Suprapubic skin (tissue), 3 donors: ENCODE results near the gene CNOT3.

ENCODE experiments used
- POLR2AphosphoS5 ChIP-seq, 3 donors: sonication (generic); formaldehyde crosslinking; IDR thresholded peaks; one replicate each; pipeline ENCODE4 v1.6.1; 2017; ENCODE audit warnings: antibody characterized with exemption in 3 of 3
- TF ChIP-seq, protein P1 (sequence below), 2 donors: fragments of 200-600 bp in 1 of 2; fragments of 450-650 bp in 1 of 2; sonication (generic) in 1 of 2; IDR thresholded peaks; one replicate each; pipeline ENCODE4 v1.5.1; 2016 to 2019; ENCODE audit warnings: antibody characterized with exemption in 2 of 2, mild to moderate bottlenecking in 1 of 2, moderate library complexity in 1 of 2

DNA sequence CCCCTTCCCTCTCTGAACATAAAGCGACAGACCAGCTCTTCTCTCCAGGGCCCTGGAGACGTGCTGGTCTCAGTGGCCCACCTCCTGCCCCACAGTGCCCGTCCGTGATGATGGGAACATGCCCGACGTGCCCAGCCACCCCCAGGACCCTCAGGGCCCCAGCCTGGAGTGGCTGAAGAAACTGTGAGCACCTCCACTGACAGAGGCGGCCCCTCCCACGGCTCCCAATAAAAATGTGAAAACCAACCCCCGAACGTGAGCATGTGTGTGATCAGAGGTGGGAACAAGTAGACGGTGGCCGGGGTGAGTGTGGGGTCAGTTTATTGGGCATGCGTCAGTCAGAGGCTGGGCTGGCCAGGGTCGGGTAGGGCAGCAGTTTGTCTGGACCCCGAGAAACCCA lies 30.8 kb upstream of the CNOT3 start:
- TF ChIP-seq, protein P1, sequence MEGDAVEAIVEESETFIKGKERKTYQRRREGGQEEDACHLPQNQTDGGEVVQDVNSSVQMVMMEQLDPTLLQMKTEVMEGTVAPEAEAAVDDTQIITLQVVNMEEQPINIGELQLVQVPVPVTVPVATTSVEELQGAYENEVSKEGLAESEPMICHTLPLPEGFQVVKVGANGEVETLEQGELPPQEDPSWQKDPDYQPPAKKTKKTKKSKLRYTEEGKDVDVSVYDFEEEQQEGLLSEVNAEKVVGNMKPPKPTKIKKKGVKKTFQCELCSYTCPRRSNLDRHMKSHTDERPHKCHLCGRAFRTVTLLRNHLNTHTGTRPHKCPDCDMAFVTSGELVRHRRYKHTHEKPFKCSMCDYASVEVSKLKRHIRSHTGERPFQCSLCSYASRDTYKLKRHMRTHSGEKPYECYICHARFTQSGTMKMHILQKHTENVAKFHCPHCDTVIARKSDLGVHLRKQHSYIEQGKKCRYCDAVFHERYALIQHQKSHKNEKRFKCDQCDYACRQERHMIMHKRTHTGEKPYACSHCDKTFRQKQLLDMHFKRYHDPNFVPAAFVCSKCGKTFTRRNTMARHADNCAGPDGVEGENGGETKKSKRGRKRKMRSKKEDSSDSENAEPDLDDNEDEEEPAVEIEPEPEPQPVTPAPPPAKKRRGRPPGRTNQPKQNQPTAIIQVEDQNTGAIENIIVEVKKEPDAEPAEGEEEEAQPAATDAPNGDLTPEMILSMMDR (IDR thresholded peaks at IDR 0.05), result no peak
- TF ChIP-seq POLR2AphosphoS5 (IDR thresholded peaks at IDR 0.05), result no peak
